IPS-18c (cell line): ENCODE results near the gene PPIC.
A peak's percentile ranks its signal among the peaks of the same experiment; 100 is the strongest.

Experiments used
- H3K4me3 ChIP-seq: 2 replicates; pipeline ENCODE4 v1.7.0; 2013; ENCODE audit warnings: low read depth, mild to moderate bottlenecking, low read length, moderate library complexity; ENCODE audit not compliant: insufficient read depth
- H3K9me3 ChIP-seq: one replicate; pipeline ENCODE4 v1.6.1; 2013; ENCODE audit warnings: mild to moderate bottlenecking, low read length, moderate library complexity; ENCODE audit not compliant: control insufficient read depth, insufficient read depth

The PPIC gene

GRCh38 chr5:123035360-123035917, 1.1 kb downstream of the PPIC start:
- peak overlapping the region; percentile 84 for H3K4me3 ChIP-seq

DNA sequence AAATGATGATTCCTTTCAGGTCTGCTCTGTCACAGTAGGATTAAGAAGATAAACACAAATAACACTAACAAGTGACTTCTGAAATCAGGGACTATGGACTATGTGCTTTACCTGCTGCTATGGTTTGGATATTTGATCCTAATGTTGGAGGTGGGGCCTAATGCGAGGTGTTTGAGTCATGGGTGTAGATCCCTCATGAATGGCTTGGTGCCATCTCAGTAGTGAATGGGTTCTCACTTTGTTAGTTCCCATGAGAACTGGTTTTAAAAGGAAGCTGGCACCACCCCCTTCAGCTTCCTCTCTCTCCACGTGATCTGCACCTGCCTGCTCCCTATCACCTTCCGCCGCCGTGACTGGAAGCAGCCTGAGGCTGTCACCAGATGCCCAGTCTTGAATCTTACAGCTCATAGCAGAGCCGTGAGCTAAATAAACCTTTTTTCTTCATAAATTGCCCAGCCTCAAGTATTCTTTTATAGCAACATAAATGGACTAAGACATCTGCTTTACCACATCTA, 3.3 kb downstream of the PPIC start:
- H3K4me3 ChIP-seq: no peak overlapping the region; the same call in 1 of the 2 replicates
- H3K9me3 ChIP-seq: no peaks in the 10 kb centered on the region

More at GRCh38 chr5:123035360-123035917, 1.1 kb downstream of the PPIC start:
- no peaks in the 10 kb centered on the region for H3K9me3 ChIP-seq

DNA sequence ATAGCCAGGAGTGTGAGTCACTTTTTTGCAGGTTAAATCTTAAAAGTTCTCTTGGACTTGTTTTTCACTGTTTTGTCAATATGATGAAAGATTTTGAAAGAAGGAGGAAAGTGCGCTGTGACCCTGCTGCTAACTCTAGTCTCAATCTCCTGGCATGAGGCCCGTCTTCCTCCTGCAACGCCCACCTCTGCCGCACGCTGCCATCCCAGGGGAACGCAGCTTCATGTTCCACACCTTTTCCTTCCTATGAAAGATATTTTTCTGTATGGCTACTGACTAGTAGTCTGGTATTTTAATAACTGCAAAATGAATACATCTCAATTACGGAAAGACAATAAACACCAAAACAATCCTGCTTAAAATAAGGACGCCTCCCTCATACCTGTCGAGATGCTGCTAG, 8.3 kb downstream of the PPIC start:
- Histone ChIP-seq H3K9me3 (no peaks in the 10 kb centered on the region), H3K4me3 (no peak overlapping the region)

DNA sequence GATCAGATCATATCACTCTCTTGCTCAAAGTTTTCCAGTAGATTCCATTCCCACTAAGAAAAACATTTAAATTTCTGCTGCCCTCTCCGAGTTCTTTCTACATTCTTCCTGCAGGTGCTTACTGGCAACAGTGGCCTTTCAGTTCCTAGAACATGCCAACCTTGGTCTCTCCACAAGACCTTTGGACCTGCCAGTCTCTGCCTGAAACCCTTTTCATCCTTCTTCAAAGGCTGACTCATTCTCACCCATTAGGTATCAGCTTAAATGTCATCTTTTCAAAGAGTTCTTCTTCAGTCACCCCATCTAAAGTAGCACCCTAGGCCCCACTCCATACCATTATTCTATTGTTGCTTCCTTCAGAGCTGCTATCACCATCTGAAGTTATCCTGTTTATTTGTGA, 21.8 kb downstream of the PPIC start:
- Histone ChIP-seq H3K4me3 (no peak overlapping the region), H3K9me3 (no peaks in the 10 kb centered on the region)

- Histone ChIP-seq H3K4me3 (no peak overlapping the region), H3K9me3 (no peaks in the 10 kb centered on the region)
Observed at GRCh38 chr5:123012321-123012720, 24.2 kb downstream of the PPIC start.

- H3K4me3 ChIP-seq: no peak overlapping the region
- H3K9me3 ChIP-seq: no peaks in the 10 kb centered on the region
Observed at GRCh38 chr5:123007754-123008153, 28.8 kb downstream of the PPIC start.

DNA sequence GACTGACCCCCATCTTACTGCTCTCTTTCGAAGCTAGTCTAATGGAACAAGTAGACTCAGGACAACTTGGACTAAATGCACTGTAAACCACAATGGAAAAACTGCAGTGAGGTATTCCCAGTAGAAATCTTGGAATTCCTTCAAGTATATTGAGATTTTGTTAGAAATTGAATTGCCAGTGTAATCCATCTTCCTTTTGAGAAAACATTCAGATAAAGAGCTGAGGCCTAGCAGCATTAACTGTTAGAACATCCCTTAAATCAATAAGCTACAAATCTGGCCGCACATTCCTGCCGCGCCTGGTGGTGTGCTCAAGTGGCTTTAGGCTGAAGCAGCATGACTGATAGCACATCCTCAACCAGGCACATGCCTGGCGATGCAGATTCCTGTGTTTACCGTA, 29.3 kb downstream of the PPIC start:
- no peaks in the 10 kb centered on the region for H3K9me3 ChIP-seq
- H3K4me3 ChIP-seq: no peak overlapping the region

DNA sequence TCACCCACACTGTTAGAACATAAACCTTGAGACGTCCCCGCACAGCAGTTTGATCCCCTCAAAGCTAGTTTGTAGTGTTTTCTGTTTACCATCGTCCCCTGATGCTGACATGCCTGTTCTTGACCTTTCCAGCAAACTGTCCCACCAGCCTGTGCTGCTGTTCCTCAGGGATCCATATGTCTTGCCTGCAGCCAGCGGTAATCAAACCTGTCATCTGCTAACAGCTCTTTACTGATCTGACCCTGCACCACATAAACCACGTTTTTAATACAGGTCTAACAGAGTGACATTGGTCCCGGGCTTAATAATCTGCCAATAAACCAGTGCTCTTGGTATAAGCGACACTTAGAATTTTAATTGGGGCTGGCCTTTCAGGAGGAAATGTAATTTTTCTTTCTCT, 34.7 kb downstream of the PPIC start:
- H3K9me3 ChIP-seq: no peaks in the 10 kb centered on the region
- no peak overlapping the region for H3K4me3 ChIP-seq

DNA sequence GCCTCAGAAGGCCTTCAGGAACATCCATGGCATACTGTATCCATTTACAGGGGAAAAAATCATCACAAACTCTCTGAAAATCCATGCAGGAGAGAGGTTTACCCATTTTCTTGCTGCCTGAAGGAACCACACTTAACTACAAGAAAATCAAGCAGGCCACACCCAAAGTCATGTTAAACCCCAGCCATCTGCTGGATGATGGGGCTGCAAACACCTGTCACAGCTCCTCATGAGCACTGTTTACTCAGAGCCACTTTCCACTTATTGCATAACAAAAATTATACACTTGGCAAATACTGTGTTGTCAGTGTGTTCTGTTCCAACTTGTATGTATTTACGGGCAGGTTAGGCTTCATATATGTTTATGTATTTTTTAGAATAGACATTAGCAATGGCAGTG, 35.8 kb downstream of the PPIC start:
- Histone ChIP-seq H3K4me3 (no peak overlapping the region), H3K9me3 (no peaks in the 10 kb centered on the region)

DNA sequence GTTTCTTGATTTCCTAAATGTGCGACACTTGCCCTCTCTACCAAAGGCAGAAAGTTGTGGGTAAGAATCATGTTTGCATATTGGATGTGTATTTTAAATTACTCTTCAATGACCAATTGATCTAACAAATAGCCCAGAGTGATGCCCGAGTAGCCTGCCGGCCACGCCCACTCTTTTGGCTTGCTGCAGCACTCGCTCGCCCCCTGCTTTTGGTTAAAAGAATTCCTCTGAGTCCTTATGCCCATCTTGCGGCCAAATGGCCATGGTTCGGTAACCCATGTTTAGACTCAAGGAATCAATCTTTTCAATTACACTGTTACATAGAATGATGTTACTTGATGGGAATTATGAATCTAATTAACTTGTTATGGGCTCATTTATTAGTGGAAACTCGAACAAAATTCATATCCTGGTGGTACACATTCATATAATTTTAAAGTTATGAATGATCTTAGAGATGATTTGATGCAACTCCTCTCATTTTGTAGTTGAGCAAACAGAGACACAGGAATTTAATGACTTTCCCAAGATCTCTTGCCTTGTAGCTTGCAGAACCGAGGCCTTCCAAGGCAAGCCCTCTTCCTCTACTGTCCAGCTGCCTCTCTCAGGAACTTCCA, 36.5 kb downstream of the PPIC start:
- H3K4me3 ChIP-seq: no peak overlapping the region
- H3K9me3 ChIP-seq: no peaks in the 10 kb centered on the region

GRCh38 chr5:122997294-122997693, 39.2 kb downstream of the PPIC start:
- no peak overlapping the region for H3K4me3 ChIP-seq

GRCh38 chr5:122996091-122996490, 40.4 kb downstream of the PPIC start:
- no peaks in the 10 kb centered on the region for H3K9me3 ChIP-seq

More at GRCh38 chr5:122997294-122997693, 39.2 kb downstream of the PPIC start:
- H3K9me3 ChIP-seq: no peaks in the 10 kb centered on the region

DNA sequence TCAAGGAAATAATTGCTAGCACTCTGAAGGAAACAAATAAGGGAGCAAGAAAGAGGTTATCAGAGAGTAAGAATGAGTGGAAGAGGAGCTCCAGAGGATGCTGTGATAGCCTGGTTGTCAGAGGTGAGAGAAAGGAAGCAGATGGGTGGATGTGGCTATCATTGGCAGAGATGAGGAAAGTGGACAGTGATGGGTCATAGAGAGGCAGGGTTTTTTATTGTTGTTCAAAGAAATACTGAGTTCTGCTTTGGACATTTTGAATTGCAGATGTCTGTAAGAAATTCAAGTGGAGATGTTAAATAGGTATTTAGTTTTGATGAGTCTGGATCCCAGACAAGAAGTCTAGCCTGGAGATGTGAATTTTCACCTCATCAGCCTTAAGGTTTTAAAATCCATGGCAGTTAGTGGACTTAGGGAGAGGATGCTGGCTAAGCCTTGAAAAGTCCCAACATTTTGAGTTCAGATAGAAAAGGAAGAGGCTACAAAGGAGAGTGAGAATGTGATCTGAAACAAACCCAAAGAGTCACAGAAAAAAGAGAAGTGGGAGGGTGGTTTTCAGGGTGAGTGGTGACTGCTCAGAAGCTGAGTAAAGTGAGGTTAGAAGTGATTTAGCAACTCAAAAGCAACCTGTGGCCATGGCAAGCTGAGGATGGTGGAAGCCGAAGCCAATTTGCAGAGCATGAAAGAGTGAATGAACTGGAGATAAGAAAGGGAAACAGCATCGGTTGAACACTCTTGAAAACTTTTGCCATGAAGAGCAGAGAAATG, 50.4 kb downstream of the PPIC start:
- Histone ChIP-seq H3K9me3 (no peaks in the 10 kb centered on the region), H3K4me3 (no peak overlapping the region)

More at GRCh38 chr5:122996091-122996490, 40.4 kb downstream of the PPIC start:
- no peak overlapping the region for H3K4me3 ChIP-seq

DNA sequence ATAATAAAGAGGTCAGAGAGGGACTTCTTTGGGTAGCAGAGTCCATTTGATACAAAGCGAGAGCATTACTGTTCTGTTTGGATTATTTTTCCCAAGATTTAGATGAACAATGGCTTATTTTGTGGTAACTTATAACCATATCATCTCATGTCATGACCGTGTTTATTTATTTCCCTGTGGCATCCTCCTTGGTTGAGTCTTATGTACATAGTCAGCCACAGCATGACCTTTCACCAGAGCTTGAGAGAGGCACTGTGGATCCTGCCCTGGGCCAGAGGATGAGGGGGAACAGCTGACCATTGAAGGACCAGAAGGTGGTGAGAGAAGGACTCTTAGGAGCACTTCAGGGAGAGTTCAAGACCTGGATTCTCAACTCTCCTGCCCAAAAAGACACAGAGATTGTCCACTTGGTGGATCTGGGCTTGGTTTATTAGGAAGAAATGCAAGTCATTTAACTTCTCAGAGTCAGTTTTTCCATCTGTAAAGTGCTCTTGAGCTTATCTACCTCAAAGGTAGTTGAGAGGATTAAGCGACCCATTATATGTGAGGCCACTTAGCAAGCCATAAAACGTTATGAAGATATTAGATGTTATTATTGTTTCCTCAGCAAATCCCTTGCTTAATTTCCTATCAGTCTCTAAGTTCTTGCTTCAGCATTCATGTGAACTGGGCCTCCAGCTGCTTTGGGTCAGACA, 51.4 kb downstream of the PPIC start:
- Histone ChIP-seq H3K4me3 (no peak overlapping the region), H3K9me3 (no peaks in the 10 kb centered on the region)

DNA sequence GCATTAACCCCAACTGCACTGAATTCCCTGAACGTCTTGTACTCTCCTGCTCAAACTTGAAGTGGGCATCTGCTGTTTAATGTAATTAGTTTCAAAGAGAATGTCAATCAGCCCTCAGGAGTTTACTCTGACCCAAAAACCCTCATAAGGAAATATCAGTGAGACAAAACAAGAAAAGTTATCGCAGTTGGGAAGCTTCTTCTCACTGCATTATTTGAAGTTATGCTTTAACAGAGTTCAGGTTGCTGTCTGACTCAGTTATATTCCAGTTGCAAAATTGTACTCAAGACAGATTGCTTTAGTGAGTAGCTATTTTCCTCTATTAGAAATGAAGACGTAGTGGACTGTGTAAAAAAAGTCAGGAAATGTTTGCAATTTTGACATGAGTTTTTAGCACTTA, 52.1 kb downstream of the PPIC start:
- Histone ChIP-seq H3K9me3 (no peaks in the 10 kb centered on the region), H3K4me3 (no peak overlapping the region)

DNA sequence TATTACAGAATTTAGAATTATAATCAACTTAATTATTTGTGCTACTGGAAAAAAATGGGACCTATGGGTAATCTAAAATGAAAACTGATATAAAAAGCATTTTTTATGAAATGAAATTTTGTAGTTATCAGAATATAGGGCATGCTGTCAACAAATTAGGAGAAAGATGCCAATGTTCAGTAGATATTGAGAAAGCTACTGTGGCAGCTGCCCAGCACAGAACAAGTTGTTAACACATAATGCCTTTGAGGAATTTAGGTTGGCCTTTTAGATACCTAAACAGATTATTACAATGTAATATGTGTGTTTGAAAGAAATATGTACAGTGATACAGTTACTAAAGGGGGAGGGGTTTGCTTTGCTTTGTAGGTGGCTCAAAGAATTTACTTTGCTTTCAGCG, 54.1 kb downstream of the PPIC start:
- Histone ChIP-seq H3K9me3 (no peaks in the 10 kb centered on the region), H3K4me3 (no peak overlapping the region)

DNA sequence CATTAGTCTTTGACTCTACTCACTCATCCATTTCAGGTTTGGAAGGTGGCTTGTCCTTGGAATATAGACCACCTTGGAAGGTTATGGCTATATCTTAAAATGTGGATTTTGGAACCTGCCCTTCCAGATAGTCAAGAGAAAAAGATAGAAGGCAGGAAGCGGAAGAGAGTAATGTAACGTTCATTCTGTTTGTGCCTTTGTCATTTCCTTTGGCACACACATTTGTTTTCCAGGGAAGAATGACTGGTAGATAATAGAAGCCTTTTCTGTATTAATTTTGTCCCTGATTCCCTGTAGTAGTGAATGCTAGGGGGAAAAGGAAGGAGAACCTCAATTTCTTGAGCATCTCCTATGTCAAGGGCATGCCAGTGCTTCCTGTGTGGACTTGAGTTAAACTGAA, 54.7 kb downstream of the PPIC start:
- no peaks in the 10 kb centered on the region for H3K9me3 ChIP-seq
- H3K4me3 ChIP-seq: no peak overlapping the region
